AG04450 (cell line): Measurements from ENCODE around the gene TUBGCP2. TPM values are rescaled to one million over a fixed set of nuclear protein-coding genes. Genes with fewer than 3 reads are reported as not detected.
"Not testable (repeated sequence)": the region's sequence is repeated elsewhere in the genome, so short reads cannot be mapped to it uniquely, and the experiment has no call there.

Experiments
- CTCF ChIA-PET: fragments of 300-600, 350-600 bp; formaldehyde crosslinking; extraction: SDS; loops from one replicate; lab custom pipeline; 2022; ENCODE audit warnings: antibody characterized with exemption, inconsistent platforms; lab: Charles Lee
- POLR2A ChIA-PET: fragments of 350-600 bp; formaldehyde crosslinking; extraction: SDS; loops from one replicate; lab custom pipeline; 2021; ENCODE audit warnings: antibody characterized with exemption, inconsistent platforms; lab: Yijun Ruan, JAX
- DNase-seq: peaks from one replicate; pipeline ENCODE4 v3.0.0-alpha.2; 2011; ENCODE audit warnings: low read depth, low spot score
- H3K27ac ChIP-seq: one replicate; pipeline ENCODE4 v1.5.1; 2012; ENCODE audit warnings: low read depth, low read length, control low read depth
- H3K27me3 ChIP-seq: one replicate; pipeline ENCODE4 v1.6.0; 2012; ENCODE audit warnings: low read length; ENCODE audit not compliant: control insufficient read depth, insufficient read depth
- H3K4me3 ChIP-seq: 2 replicates; pipeline ENCODE4 v1.5.1; 2011; ENCODE audit warnings: mild to moderate bottlenecking, low read depth, low read length, control low read depth
- H3K9me3 ChIP-seq: 2 replicates; pipeline ENCODE4 v1.5.1; 2012; ENCODE audit warnings: low read length; ENCODE audit not compliant: control insufficient read depth, insufficient read depth
- polyA plus RNA-seq: library from polyadenylated mRNA; depleted of rRNA; stranded (reverse); fragments of >200 nt; gene quantifications from 2 replicates; pipeline ENCODE4 v1.2.3, GENCODE V29; 2011
- TF ChIP-seq, protein P1 (sequence below): IDR thresholded peaks from 2 replicates; pipeline ENCODE4 v1.5.1; 2011; ENCODE audit warnings: low read depth, low read length, control low read depth, inconsistent platforms

TUBGCP2 gene
- polyA plus RNA-seq, 1 experiment, result 40.0 TPM

DNA sequence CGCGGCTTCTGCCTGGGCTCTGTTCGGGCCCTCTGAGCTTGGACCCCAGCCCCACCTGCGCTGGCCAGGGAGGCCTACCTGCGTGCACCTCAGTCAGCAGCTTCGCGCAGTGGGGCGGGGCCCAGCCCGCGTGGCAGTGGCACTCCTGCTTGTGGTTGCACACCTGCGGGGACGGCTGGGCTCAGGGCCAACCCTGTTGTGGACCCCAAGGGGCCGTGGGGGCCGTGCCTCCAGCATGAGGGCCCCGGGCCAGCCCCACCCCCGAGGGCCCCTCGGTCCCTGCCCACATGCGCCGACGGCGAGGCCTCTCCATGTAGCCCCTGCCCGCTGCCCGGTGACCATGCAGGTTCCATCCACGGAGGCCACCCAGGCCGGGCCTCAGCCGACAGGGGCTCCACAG is 39.3 kb downstream of the TUBGCP2 start:
- H3K27ac ChIP-seq, result no peak overlapping the region
- DNase-seq, result no peak
- CTCF ChIA-PET, result no interaction called here
- H3K27me3 ChIP-seq, result no peaks in the 10 kb centered on the region
- TF ChIP-seq, protein P1, sequence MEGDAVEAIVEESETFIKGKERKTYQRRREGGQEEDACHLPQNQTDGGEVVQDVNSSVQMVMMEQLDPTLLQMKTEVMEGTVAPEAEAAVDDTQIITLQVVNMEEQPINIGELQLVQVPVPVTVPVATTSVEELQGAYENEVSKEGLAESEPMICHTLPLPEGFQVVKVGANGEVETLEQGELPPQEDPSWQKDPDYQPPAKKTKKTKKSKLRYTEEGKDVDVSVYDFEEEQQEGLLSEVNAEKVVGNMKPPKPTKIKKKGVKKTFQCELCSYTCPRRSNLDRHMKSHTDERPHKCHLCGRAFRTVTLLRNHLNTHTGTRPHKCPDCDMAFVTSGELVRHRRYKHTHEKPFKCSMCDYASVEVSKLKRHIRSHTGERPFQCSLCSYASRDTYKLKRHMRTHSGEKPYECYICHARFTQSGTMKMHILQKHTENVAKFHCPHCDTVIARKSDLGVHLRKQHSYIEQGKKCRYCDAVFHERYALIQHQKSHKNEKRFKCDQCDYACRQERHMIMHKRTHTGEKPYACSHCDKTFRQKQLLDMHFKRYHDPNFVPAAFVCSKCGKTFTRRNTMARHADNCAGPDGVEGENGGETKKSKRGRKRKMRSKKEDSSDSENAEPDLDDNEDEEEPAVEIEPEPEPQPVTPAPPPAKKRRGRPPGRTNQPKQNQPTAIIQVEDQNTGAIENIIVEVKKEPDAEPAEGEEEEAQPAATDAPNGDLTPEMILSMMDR, result no peak
- no peak overlapping the region for H3K4me3 ChIP-seq
- no peaks in the 10 kb centered on the region; the same call in 1 of the 2 replicates for H3K9me3 ChIP-seq
- POLR2A ChIA-PET, result no interaction called here

DNA sequence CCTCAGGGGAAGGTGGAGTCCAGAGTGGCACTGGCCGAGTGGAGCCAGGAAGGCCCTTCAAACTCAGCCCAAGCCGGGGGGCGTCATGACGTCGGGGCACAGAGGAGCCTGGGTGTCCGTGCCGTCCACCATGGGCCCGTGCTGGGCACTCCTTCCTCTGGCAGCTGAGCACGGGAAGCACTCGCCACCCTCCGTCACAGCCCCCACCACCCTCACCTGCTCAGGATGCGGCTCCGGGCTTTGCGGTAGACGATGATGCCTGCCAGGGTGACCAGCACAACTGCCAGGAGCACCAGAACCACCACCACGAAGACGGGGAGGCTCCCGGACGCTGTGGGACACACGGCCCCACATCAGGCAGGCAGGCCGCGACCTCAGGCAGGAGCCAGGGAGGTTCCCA is 40.1 kb downstream of the TUBGCP2 start:
- no peak for DNase-seq
- ChIA-PET POLR2A (no interaction called here), CTCF (no interaction called here)
- no peaks in the 10 kb centered on the region; the same call in 1 of the 2 replicates for H3K9me3 ChIP-seq
- TF ChIP-seq, protein P1, result no peak
- no peaks in the 10 kb centered on the region for H3K27me3 ChIP-seq
- H3K4me3 ChIP-seq, result no peak overlapping the region
- H3K27ac ChIP-seq, result no peak overlapping the region

DNA sequence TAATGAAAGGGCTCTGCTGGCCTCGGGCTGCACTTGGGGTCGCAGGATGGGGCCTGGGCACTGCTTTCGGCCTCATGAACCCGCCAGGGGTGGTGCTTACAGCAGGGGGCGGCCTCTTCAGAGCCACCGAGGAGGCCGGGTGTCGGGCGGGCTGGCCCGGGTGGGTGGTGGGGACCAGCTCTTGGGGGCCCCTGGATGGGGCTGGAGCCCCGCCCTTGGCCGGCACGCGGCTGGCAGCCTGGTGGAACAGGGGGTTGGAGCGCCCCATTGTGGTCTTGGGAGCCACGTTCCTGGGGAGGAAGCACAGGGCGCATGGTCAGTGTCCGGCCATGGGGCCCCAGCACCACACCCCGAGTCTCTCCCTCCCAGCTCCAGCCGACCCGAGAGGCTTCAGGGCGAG is 40.8 kb downstream of the TUBGCP2 start:
- DNase-seq, result no peak
- Histone ChIP-seq H3K9me3 (no peaks in the 10 kb centered on the region; the same call in 1 of the 2 replicates), H3K4me3 (no peak overlapping the region), H3K27me3 (no peaks in the 10 kb centered on the region), H3K27ac (no peak overlapping the region)
- TF ChIP-seq, protein P1, result no peak
- ChIA-PET POLR2A (no interaction called here), CTCF (interaction anchor here (0.7 kb wide), 1 partner anchor 62 kb away, joined by 3 read pairs; no protein-coding TSS in a partner anchor)

DNA sequence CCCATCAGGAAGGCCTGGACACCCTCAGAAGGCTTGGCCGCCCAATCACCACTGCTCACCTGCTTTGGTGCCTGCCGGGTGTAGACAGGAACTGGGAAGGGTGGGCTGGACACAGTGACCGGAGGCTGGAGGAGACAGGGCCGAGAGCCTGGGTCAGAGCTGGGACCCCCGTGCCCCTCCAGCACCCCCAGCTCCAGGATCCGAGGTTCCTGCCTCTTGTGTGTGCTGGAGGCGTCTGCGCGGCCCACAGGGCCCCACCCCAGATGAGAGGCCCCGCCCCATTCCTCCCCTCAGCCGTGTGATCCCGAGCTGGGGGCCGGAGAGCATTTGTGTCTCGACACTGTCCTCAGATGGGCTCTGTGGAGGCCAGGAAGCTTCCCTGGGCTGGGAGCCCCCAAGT is 41.4 kb downstream of the TUBGCP2 start:
- no peak for DNase-seq
- H3K27me3 ChIP-seq, result no peaks in the 10 kb centered on the region
- no peak overlapping the region for H3K4me3 ChIP-seq
- POLR2A ChIA-PET, result no interaction called here
- CTCF ChIA-PET, result interaction anchor here (0.7 kb wide), 1 partner anchor 62 kb away, joined by 3 read pairs; no protein-coding TSS in a partner anchor
- TF ChIP-seq, protein P1, result no peak
- no peak overlapping the region for H3K27ac ChIP-seq
- H3K9me3 ChIP-seq, result no peaks in the 10 kb centered on the region; the same call in 1 of the 2 replicates

DNA sequence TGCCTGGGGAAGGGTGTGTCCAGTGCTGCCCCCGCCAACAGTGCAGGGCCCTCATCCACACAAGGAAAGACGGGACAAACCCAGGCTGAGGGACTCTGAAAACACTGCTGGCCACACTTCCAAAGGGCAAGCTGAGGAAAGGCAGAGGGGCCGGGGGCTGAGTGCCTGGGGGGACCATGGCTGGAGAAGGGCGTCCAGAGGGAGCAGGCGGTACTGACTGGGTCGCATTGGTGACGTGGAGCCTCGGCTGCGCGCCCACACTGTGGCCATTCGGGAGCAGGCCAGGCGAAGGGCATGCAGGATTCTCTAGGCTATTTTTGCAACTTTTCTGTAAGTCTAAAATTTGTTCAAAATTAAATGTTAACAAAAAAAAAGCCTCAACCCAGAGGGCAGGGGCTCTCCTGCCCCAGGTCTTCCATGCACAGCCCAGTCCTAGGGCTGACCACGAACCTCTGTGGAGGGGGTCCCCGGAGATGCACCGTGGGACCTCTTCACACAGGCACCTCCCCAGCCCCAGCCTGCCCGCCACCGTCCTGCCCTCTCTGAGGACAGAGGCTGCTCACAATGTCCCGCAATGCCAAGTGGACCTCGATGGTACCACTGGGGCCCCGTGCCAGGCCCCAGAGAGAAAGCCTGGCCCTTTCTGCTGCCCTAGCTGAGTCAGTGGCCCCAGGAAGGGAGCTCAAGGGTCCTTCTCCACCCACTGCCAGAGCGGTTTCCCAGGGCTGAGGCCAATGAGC is 42.4 kb downstream of the TUBGCP2 start:
- ChIA-PET POLR2A (no interaction called here), CTCF (no interaction called here)
- TF ChIP-seq, protein P1, result no peak

DNA sequence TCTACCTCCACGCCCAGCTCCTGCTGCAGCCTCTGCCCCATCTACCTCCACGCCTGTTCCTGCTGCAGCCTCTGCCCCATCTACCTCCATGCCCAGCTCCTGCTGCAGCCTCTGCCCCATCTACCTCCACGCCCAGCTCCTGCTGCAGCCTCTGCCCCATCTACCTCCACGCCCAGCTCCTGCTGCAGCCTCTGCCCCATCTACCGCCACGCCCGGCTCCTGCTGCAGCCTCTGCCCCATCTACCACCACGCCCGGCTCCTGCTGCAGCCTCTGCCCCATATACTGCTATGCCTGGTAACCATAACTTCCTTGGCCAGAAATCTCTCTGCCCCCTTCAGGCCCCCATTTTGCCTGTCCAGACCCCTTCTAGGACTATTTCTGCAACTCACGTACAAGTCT is 43.6 kb downstream of the TUBGCP2 start:
- H3K9me3 ChIP-seq, H3K27ac ChIP-seq, POLR2A ChIA-PET, DNase-seq, H3K27me3 ChIP-seq, CTCF ChIA-PET, H3K4me3 ChIP-seq: not testable (repeated sequence)

More for the DNA sequence above, 42.4 kb downstream of the TUBGCP2 start:
- no peaks in the 10 kb centered on the region for H3K27me3 ChIP-seq
- H3K4me3 ChIP-seq, result no peak overlapping the region
- H3K27ac ChIP-seq, result no peak overlapping the region
- no peaks in the 10 kb centered on the region; the same call in 1 of the 2 replicates for H3K9me3 ChIP-seq
- DNase-seq, result no peak
